HG02642 (cell line): ENCODE results near the gene CD2.

Source experiments
- ATAC-seq: cut with Tn5 transposase; IDR thresholded peaks from one replicate; pipeline ENCODE4 v1.9.1; 2021; ENCODE audit warnings: mild to moderate bottlenecking; ENCODE audit not compliant: unreplicated experiment, poor library complexity

The CD2 gene, protein sequence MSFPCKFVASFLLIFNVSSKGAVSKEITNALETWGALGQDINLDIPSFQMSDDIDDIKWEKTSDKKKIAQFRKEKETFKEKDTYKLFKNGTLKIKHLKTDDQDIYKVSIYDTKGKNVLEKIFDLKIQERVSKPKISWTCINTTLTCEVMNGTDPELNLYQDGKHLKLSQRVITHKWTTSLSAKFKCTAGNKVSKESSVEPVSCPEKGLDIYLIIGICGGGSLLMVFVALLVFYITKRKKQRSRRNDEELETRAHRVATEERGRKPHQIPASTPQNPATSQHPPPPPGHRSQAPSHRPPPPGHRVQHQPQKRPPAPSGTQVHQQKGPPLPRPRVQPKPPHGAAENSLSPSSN

DNA sequence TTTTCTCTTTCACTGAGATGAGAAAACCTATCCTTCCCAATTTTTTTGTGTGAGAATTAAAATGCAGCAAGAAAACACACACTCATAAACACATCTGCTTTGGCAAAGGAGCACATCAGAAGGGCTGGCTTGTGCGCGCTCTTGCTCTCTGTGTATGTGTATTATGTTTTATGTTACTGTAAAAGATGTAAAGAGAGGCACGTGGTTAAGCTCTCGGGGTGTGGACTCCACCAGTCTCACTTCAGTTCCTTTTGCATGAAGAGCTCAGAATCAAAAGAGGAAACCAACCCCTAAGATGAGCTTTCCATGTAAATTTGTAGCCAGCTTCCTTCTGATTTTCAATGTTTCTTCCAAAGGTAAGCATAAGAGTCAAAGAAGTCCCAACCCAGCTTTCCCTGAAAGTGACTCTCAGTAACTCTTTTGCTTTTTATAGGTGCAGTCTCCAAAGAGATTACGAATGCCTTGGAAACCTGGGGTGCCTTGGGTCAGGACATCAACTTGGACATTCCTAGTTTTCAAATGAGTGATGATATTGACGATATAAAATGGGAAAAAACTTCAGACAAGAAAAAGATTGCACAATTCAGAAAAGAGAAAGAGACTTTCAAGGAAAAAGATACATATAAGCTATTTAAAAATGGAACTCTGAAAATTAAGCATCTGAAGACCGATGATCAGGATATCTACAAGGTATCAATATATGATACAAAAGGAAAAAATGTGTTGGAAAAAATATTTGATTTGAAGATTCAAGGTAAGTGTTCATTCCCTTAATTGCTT is at the start of gene CD2:
Gene CD2, plus strand, starts transcription at position 233 of the 780 bp plus-strand sequence. Its CDS starts 63 bp downstream, at position 296.
- ATAC-seq = no peak

DNA sequence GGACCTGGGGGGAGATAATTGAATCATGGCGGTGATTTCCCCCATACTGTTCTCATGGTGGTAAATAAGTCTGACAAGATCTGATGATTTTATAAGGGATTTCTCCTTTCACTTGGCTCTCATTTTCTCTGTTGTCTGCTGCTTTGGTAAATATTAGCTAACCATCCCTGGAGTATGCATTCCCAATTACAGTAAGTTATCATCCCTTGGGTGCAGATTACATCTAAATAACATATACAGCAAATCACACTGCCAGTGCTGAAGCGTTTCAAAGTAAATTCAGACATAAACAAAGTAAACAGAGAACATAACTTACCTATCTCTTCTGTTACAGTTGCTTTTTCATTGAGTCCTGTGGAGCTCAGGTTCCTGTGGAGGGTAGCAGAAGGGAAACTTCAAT is 48.1 kb upstream of the CD2 start:
- no peak for ATAC-seq

DNA sequence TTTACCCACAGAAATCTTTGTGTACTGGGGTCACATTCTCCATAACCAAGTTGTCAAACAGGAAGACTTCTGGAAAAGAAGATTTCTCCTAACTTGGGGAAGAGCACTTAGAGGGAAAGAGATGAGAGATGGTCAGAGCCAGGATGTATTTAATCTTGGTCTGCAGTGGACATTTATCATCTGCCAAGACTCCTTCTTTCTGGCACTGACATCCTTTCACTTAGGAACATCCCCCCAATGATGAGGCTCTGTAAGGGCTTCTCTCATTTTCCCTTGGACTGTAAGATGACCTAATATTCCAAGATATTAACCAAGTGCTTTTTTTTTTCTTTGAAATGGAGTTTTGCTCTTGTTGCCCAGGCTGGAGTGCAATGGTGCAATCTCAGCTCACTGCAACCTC is 47.4 kb upstream of the CD2 start:
- no peak for ATAC-seq

DNA sequence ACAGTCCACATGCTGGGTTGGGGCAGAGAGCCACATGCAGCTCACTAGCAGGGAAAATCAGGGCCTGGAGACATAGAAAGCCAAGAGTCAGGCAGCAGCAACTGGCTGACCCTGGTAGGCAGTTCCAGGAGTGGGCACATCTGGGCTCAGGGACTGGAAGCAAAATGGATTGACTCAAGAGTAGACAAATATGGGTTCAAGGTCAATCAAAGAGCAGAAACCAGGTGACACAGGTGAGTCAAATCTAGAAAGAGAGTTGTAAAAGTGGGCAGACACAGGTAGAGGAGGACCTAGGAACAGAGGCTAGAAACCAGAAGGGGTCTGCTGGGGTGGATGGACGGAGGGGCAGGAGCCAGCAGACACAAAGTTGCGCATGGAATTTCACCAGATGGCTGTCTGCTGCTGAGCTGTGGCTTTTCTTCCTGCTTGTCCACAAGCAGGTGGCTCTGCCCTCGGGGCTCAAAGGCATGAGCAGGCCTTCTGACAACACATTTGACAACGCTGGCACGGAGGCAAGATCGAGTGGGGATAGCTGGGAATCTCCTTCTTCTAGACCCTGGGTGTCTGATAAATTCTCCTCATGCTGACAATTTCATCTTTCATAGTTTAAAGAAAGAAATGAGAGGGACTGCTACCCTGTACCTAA is 45.9 kb upstream of the CD2 start:
- no peak for ATAC-seq

DNA sequence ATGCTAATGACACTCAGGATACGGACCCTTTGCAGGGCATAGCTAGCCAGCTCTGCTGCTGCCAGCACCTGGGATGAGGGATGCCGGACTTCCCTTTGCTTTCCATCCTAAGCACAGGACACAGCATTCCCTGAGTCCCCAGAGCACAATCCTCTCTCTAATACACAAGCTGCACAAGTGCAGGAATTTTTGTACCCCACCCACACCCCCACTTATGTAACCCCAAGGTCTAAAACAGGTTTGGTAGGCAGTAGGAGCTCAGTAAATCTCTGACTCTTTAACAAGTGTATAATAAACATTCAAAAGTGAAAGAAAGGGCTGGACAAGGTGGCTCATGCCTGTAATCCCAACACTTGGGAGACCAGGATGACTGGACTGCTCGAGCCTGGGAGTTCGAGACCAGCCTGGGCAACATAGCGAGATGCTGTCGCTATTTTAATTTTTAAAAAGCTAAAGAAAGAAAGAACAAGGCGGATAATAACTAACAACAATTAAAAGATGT is 44.5 kb upstream of the CD2 start:
- no peak for ATAC-seq

DNA sequence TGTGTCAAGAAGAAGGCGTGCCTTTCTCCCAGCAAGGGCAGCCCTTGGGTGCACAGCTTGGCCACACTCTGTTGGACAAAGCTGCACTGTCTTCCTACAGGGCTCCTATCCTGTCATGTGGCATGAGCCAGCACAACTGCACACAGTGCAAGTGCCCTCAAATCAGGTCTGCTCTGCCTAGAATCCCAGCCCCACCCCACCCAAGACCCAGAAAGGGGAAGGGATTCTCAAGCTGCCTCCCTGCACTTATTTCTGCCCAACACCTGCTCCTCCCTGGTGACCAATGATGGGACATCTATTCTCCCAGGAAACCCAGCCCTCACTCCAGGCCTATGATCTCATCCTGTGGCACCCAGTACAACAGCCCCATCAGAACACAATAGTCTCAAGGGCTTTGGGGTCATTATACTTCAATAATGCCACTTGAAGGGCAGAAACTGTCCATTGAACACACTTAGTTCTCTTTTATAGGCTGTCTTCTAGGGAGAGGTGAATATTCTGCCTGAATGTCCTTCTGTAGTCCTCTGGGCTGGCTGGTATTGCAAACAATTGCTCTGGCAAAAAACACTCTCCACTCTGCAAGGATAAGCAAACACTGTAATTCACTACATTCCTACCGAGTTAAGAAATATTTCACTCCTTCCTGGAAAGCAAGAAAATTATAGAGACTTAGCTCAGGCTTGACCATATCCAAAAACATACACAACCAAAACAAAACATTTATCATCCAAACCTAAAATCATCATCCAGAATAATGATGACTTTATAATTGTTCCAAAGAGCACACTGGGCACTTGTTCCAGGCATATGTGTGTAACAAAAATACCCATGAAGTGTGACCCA is 43.6 kb upstream of the CD2 start:
- no peak for ATAC-seq

DNA sequence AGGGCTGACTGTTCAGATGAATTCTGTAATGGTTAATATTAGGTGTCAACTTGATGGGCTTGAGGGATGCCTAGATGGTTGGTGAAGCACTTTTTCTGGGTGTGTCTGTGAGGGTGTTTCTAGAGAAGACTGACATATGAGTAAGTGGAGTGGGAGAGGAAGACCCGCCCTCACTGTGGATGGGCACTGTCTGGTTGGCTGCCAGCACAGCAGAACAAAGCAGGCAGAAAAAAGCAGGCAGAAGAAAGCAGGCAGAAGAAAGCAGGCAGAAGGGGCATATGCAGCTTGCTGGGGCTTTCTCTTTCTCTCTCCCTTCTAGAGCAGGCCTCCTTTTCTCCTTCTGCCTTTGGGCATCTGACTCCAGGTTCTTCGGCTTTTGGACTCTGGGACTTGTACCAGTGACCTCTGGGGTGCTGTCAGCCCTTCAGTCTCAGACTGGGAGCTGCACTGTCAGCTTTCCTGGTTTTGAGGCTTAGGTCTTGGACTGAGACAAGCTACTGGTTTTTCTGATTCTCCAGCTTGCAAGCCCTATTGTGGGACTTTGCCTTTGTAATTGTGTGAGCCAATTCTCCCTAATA is 42.9 kb upstream of the CD2 start:
- ATAC-seq = no peak

DNA sequence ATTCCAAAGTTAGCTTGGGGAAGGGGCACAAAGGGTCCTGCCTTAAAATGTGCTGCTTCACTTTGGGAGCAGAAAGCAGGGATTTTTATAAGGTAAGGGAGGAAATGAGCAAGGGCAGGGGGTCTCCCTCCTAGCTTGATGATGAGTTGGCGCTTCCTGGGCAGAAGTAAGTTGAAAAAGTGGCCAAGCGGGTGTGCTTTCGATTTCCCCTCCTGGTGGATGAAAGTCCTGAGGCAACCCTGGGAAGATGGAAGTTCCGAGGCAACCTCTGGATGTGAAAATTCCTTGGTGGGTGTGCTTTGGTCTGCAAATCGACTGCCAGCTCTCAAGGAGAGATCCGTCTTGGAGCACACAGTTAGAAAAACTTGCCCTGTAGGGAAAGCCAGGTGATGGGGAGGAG is 41.7 kb upstream of the CD2 start:
- ATAC-seq = no peak

DNA sequence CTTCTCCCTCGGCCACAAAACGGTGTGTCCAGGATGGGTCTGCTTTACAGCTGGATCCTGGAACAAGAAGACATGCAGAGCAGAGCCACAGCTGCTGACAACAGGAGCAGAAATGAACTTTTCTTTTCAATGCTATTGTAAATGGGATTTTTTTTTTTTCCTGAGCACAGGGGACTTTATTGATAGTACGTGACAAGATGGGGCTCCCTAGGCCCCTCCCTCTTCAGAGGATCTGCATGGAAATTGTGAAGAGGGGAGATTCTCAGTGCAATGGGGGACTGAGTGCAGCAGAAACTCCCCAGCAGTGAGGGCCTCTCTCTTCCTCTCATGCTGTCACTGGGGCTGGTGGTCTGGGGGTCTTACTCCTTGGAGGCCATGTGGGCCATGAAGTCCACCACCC is 40.8 kb upstream of the CD2 start:
- ATAC-seq = no peak

DNA sequence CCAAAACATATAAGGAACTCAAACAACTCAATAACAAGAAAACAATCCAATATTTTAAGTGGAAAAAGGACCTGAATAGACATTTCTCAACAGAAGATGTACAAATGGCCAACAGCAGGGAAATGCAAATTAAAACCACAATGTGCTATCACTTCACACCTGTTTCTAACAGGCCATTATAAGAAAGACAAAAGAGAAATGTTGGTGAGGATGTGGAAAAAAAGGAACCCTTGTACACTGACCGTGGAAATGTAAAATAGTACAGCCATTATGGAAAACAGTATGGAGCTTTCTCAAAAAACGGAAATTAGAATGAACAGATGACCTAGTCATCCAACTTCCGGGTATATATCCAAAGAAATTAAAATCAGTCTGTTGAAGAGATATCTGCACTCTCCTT is 37.8 kb upstream of the CD2 start:
- no peak for ATAC-seq

DNA sequence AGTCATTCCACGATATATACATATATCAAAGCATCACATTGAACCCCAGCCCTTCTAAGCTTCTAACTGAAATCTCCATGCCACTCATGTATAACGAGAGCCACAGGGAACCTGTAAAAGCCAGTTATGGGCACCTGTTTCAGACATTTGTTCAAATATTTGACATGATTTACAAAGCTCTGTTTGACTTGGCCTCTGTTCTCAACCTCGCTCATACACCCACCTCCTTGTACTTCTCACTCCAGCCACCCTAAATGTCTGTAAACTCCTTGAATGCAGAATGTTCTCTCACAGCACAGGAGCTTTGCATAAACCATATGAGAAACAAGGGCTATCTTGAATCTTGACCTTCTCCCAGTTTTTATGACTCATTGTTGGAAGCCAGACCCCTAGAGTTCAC is 36.9 kb upstream of the CD2 start:
- ATAC-seq = no peak

DNA sequence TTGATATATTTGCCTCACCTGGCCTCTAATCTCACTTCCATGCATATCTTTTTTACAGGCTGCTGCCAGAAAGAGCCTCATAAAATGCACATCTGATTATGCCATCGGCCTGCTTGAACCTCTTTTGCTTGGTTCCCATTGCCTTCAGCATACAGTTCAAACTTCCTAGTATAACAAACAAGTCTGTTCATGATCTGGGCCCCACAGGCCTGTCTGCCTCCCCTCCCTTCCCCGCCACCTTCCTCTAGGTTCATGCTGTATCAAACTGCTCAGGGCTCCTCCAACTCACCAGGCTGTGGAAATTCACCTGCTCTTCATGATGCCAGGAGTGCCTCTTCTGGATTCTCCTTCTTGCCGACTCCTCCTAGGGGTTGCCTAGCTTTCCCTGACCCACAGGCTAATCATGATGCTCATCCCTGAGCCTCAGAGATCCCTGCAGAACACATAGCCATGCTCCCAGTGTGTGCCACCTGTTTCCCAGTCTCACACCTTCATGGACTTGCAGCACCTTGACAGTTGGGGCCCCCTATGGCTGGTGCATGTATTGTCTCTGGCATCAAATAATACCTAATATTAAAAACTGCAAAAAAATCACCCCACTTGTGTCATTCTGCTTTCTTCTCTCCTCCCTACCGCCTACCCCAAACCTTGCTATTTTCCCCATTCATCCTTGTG is 33.7 kb upstream of the CD2 start:
- ATAC-seq = no peak

DNA sequence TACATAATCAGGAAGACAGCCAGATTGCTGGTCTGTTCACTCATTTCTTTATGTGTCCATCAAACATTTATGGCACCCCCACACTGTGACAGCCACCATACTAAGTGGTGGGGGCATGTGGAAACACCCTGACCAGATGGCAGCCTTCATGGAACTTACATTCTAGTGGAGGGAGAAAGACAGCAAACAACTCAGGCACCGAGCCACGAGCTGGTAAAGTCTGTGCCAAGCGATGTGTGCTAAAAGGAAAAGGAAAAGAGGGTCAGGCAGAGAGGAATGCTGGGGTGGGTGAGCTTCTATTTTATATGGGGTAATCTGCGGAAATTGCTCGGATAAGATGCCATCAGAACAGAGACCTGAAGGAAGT is 33.2 kb upstream of the CD2 start:
- ATAC-seq = no peak

DNA sequence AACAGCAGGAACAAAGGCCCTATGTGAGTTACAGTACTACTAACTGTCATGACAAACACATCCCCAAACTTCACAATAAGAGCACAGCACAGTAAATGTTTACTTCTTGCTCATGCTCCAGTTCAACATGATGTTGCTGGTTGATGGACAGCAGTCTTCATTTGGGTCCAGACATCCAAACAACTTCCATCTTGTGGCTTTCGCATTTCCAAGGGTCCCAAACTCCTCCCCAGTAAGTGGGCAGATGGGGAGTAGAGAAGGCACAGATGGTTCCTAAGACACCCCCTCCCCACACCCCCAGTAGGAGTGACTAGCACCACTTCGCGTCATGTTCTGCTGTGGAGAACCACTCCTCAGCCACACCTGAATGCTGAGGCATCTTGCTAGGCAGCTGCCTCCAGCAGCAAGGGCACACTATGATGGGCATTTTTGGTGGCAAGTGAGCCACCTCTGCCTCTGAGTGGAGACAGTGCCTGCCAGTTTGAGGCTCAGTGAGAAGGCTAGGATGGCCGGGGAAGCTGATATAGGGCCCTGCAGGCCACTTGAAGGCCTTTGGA is 32.7 kb upstream of the CD2 start:
- no peak for ATAC-seq

DNA sequence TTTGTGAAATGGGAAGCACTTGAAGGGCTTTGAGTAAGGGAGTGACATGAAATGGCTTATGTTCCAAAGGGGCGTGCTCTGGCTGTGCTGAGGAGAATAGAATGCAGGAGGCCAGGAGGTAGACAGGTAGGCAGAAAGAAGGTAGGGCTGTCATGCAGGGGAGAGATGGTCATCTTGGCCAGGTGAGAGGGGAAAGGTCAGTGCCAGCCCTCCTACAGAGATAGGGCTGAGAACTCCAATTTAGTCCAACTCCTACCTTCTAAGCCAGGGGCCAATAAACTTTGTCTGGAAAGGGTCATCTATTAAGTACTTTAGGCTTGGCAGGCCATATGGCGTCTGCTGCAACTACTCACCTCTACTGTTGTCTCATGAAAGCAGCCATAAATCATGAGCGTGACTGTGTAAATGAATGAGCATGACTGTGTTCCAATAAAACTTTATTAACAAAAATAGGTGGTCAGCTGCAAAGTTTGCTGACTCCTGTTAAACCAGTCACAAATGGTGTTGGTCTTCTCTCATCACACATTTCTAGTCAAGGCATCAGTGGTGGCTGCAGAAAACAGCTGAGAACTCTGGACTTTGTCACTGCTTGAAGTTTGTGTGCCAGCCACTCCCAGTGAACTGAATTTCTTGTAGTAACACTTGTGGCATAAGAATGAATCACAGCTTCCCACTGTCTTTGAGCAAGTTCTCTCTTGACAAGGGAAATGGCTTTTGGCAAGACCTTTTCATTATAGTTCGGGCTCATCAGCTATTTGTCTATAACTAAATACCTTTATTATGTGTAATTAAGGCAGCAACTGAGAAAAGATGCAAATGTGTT is 32.0 kb upstream of the CD2 start:
- ATAC-seq = no peak

DNA sequence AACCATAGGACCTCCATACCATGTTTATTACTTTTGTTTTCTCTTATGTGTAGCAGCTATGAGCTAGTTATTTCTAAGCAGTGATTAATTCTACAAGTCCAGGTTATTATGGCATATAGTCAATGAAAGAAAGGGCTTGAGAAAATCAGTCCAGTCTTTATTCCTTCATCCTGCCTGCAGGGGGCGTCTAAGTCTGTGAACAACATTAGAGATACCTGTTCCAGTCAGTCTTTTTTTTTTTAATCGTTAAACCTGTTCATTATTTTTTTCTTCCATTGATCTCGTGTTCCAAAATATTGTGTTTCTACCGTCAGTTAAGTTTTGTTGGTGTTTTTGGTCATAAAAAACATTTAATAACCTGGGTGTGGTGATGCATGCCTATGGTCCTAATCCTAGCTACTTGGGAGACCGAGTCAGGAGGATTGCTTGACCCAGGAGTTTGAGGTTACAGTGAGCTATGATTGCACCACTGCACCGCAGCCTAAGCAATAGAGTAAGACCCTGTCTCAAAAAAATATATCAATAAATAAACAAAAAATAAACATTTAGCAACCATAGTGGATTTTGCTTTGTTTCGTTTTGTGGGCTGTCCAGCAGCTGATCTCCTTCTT is 29.4 kb upstream of the CD2 start:
- no peak for ATAC-seq

DNA sequence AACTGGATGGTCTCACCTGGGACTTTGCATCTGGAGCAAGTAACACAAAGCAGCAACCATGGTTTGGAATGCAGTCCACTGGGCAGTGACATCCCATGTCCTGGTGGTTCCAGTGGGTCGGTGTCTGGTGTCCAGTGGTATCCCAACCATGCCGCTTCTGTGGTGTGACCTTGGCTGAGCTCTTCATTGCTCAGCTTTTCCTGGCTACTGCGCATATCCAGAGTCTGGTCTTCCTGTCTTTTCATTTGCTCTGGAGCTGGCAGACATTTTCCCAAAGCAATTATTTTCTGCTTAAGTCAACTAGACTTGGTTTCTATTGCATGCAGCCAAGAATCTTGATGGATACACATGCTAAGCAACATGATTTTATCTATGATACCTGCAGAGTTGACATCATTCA is 28.4 kb upstream of the CD2 start:
- no peak for ATAC-seq
